Muscle of leg (tissue), 11 donors: ENCODE data around the gene KIF6. TPM values are rescaled to one million over a fixed set of nuclear protein-coding genes. Genes with fewer than 3 reads are reported as not detected.
"Not testable (repeated sequence)": the region's sequence is repeated elsewhere in the genome, so short reads cannot be mapped to it uniquely, and the experiment has no call there.

Experiments used
- DNase-seq: peaks from one replicate; pipeline ENCODE4 v3.0.0; 2013
- H3K27ac ChIP-seq: one replicate; pipeline ENCODE4 v1.5.1; 2013; ENCODE audit warnings: mild to moderate bottlenecking, low read length, control low read depth
- H3K27me3 ChIP-seq: one replicate; pipeline ENCODE4 v1.6.1; 2013; ENCODE audit warnings: low read length; ENCODE audit not compliant: control insufficient read depth, insufficient read depth
- H3K36me3 ChIP-seq: one replicate; pipeline ENCODE4 v1.6.1; 2013; ENCODE audit warnings: low read length; ENCODE audit not compliant: control insufficient read depth, insufficient read depth
- H3K4me1 ChIP-seq: one replicate; pipeline ENCODE4 v1.6.1; 2013; ENCODE audit warnings: low read length; ENCODE audit not compliant: control insufficient read depth, insufficient read depth
- H3K4me3 ChIP-seq: one replicate; pipeline ENCODE4 v1.5.1; 2013; ENCODE audit warnings: low read length, control low read depth
- H3K9me3 ChIP-seq: replicated peaks from 2 replicates; pipeline ENCODE4 v1.6.1; 2013; ENCODE audit warnings: low read depth, low read length; ENCODE audit not compliant: control insufficient read depth
- WGBS: methylation state at CpG from one replicate; pipeline ENCODE4 v1.1.5; 2013; ENCODE audit warnings: missing lambda C conversion rate; ENCODE audit not compliant: insufficient coverage; 5-methylcytosine and 5-hydroxymethylcytosine counted together
- polyA plus RNA-seq, 8 donors: library from polyadenylated mRNA; unstranded; fragments of 120-200 nt; gene quantifications; one replicate each; pipeline versions ENCODE4 v1.2.1 to v1.2.3, GENCODE V29; 2013; ENCODE audit warnings: inconsistent platforms in 1 of 8, low replicate concordance in 1 of 8; ENCODE audit not compliant: insufficient read length in 8 of 8, insufficient read depth in 1 of 8
- total RNA-seq: library from RNA; stranded (reverse); fragments of 120-200 nt; gene quantifications from one replicate; pipeline ENCODE4 v1.2.4, GENCODE V29; 2013

The KIF6 gene
- total and polyA plus RNA-seq, 9 donors = 0.61 to 1.4 (median 1.1) TPM

DNA sequence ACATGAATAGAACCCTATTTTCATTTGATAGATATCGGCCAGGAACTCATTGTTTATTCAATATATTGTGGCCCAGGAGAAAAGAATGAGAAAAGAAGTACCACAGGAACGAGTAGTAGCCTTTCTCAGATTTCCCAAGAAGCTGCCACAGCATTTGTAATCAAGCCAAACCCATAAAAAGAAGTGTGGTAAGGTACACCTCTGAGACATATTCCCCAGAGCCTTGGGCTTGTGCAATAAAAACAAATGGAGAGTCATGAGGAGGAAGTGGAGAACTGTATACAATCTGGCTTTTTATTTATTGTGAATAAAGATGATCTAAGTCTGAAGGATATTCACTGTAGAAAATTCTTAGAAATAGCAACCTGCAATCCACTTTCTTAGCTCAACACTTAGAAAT lies 36.7 kb downstream of the KIF6 start:
- DNase-seq = no peak
- Histone ChIP-seq H3K9me3 (no peaks in the 10 kb centered on the region), H3K27me3 (no peaks in the 10 kb centered on the region), H3K4me1 (no peaks in the 10 kb centered on the region), H3K36me3 (no peaks in the 10 kb centered on the region), H3K4me3 (no peak overlapping the region), H3K27ac (no peak overlapping the region)
- WGBS = no CpG with 5 or more reads among the region's 2 CpGs

DNA sequence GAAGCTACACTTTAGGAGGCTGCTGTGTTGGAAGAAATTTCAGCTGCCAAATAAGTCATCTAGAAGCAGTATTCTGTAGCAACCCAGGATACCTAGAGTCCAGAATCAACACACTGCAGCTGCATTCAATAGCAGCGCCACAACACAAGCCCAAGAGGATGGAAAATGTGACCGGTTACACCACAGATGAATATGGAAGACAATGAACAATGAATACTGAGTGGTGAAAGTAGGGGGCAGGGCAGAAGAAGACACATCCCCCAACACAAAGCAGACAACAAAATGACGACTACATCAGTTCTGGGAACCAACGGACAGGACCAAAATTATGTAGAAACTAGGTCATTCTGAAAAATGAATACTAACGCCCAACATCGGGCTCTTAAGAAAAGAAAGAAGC lies 38.2 kb downstream of the KIF6 start:
- DNase-seq = peak; percentile 56
- 92% methylated on average over 3 of the region's 6 CpGs for WGBS
- no peaks in the 10 kb centered on the region for H3K9me3 ChIP-seq

DNA sequence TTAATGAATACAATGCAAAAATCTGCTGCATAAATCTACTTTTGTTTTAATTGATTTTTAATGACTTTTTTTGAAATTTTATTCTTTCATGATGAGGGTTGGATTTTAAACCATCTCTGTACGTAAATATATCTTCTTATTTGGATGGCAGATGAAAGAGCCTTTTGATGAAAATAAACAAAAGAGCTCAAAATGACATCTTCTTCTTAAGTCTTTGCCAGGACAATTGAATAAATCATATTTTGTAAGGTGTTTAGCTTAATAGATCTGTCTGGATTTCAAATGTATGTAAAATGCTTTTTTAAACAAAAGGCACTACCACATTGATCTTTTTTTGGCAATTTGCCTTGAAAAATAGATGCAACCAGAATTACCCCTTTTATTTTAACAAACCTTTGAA lies 39.3 kb downstream of the KIF6 start:
- no peak for DNase-seq
- Histone ChIP-seq H3K27me3 (no peaks in the 10 kb centered on the region), H3K4me1 (no peaks in the 10 kb centered on the region), H3K36me3 (no peaks in the 10 kb centered on the region), H3K4me3 (no peak overlapping the region), H3K9me3 (no peaks in the 10 kb centered on the region), H3K27ac (no peak overlapping the region)
- WGBS = no CpG with 5 or more reads among the region's 1 CpG

More for the DNA sequence above, 38.2 kb downstream of the KIF6 start:
- Histone ChIP-seq H3K4me3 (no peak overlapping the region), H3K36me3 (no peaks in the 10 kb centered on the region), H3K27ac (no peak overlapping the region), H3K4me1 (no peaks in the 10 kb centered on the region), H3K27me3 (no peaks in the 10 kb centered on the region)

DNA sequence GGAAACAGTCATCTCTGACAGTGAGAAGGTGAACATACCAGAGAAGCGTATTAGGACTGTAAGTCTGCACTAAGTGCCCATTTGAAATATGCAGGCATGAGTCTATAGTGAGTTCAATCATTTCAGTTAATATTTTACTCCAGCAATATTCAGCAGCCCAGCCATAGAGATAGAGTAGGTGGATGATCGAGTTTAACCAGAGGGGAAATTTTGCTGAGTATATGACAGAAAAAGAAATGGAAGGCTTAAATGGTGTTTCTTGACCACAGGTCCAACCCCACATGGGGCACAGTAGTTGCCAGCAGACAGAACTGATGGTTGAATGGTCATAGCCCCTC lies 39.8 kb downstream of the KIF6 start:
- 100% methylated on average over 1 of the region's 2 CpGs for WGBS
- H3K27me3 ChIP-seq = no peaks in the 10 kb centered on the region

DNA sequence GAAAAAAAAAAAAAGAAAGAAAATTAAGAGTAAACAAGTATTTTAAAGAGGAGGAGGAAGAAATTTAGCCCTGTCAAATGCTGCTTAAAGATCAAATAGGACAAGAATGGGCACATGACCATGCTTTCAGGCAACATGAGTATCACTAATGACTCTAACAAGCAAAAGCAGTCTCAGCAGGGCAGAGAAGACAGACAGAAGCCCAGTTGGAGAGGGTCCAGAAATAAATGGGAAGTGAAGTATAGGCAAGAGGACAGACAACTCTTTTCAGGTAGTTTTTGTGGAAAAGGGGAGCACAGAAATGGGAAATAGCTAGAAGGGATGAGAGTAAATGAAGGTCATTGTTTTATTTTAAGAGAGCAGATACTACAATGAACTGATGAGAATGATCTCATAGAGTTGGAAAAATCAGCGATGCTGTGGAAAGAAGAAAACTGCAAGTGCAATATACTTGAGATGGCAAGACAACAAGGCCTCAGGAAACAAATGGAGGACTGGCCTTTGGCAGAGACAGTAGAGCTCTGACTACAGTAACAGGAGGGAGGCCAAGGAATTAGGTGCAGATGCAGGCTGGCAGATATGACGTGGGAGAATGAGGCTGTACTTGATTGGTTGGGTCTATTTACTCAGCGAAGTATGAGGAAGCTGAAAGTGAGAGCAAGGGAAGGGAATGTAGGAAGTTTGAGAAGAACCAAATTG lies 40.3 kb downstream of the KIF6 start:
- H3K27ac ChIP-seq = no peak overlapping the region
- DNase-seq = peak; percentile 17
- 73% methylated on average over 3 of the region's 3 CpGs for WGBS
- no peaks in the 10 kb centered on the region for H3K9me3 ChIP-seq
- no peaks in the 10 kb centered on the region for H3K27me3 ChIP-seq
- H3K4me1 ChIP-seq = no peaks in the 10 kb centered on the region
- no peak overlapping the region for H3K4me3 ChIP-seq
- H3K36me3 ChIP-seq = no peaks in the 10 kb centered on the region

More for the DNA sequence above, 39.8 kb downstream of the KIF6 start:
- H3K4me3 ChIP-seq = no peak overlapping the region
- no peak for DNase-seq
- H3K27ac ChIP-seq = no peak overlapping the region
- no peaks in the 10 kb centered on the region for H3K9me3 ChIP-seq
- H3K4me1 ChIP-seq = no peaks in the 10 kb centered on the region
- H3K36me3 ChIP-seq = no peaks in the 10 kb centered on the region

DNA sequence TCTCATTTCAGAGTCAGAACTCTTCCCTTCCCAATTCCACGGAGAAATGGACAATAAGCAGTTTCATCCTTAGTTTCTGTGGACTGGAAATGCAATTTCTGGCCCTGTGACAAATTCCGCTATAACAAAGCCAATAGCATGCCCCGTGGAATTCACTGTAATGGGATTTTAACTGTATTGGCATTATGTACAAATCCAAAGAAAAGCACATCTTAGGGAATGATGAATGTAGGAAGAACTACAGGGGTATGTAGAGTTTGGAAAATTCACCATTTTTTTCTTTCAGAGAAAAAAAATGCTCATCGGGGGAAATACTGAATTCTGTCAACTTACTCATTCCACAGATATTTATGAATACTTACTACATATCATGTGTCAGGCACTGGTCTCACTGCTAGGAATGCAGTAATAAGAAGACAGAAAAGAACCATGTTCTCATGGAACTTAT lies 43.5 kb downstream of the KIF6 start:
- Histone ChIP-seq H3K36me3 (no peaks in the 10 kb centered on the region), H3K27me3 (no peaks in the 10 kb centered on the region), H3K4me1 (no peaks in the 10 kb centered on the region), H3K27ac (no peak overlapping the region), H3K9me3 (no peaks in the 10 kb centered on the region), H3K4me3 (no peak overlapping the region)
- peak; percentile 80 for DNase-seq
- no CpG with 5 or more reads among the region's 4 CpGs for WGBS

DNA sequence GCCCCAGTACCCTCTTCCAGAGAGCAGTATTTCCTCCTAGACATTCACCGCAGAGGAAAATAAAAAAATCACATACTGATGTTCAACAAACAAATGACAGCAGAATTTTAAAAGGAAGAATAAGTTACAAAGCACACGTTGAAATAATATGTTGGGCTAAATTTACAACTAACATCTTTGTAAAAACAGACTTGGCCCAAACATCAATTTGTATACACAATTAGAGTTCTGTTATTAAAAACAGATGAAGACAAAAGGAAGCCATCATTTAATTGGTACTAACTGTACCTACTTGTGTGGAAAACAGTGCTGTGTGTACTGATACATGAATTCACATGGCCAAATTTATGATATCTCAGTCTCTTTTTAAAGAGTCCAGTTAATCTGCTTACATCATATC lies 46.3 kb downstream of the KIF6 start:
- H3K27ac ChIP-seq = no peak overlapping the region
- H3K9me3 ChIP-seq = no peaks in the 10 kb centered on the region
- WGBS = no CpG with 5 or more reads among the region's 2 CpGs
- H3K4me1 ChIP-seq = no peaks in the 10 kb centered on the region
- DNase-seq = no peak
- no peaks in the 10 kb centered on the region for H3K36me3 ChIP-seq
- H3K27me3 ChIP-seq = no peaks in the 10 kb centered on the region
- no peak overlapping the region for H3K4me3 ChIP-seq

DNA sequence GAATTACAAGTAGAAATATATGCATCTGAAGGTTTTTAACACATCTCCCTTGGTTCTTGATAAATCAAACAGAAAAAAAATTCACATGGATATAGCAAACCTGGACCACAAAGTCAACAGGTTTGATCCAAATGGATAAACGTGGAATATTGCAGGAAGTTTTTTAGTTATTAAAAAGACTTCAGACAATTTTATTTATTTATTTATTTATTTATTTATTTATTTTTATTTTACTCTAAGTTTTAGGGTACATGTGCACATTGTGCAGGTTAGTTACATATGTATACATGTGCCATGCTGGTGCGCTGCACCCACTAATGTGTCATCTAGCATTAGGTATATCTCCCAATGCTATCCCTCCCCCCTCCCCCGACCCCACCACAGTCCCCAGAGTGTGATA lies 47.9 kb downstream of the KIF6 start:
- H3K36me3 ChIP-seq, H3K4me1 ChIP-seq, H3K27me3 ChIP-seq, H3K9me3 ChIP-seq, DNase-seq, H3K27ac ChIP-seq, H3K4me3 ChIP-seq: not testable (repeated sequence)
- no CpG with 5 or more reads among the region's 3 CpGs for WGBS

DNA sequence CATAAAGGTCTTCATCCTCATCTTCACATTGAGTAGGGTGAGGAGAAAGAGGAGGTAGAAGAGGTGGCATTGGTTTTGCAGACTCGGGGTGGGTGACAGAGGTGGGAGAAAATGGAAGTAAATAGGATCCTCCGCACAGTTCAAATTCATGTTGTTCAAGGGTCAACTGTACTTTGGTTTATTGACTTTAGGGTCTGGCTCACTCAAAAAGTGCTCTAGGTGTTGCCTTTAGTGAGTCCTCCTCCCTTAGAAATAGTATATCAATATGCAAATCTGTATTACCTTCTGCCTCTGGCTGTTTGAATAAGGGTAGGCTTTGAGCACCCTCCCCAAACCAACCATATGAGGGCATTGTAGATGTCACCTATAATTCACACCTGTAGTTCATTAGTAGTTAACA lies 54.7 kb downstream of the KIF6 start:
- DNase-seq = no peak
- Histone ChIP-seq H3K27ac (no peak overlapping the region), H3K36me3 (no peaks in the 10 kb centered on the region), H3K9me3 (peaks cover 3% of the 10 kb centered on the region), H3K4me3 (no peak overlapping the region), H3K4me1 (no peaks in the 10 kb centered on the region), H3K27me3 (no peaks in the 10 kb centered on the region)
- no CpG with 5 or more reads among the region's 2 CpGs for WGBS

DNA sequence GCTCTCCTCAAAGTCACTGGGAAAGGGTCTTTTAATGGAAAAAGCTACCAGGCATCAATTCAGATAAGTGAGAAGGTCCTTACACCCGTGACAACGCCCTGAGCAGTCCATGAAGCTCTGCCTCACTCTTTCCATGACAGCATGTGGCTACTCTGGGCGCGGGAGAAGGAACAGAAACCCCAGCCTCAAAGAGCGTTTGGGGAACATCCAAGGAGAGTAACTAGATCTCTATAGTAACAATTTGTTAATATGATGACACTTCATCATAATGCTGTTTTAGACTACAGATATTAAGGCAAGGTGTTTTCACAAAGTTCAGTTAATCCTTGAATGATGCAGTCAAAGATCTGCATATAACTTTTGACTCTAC lies 55.2 kb downstream of the KIF6 start:
- Histone ChIP-seq H3K27me3 (no peaks in the 10 kb centered on the region), H3K4me3 (no peak overlapping the region), H3K4me1 (no peaks in the 10 kb centered on the region), H3K36me3 (no peaks in the 10 kb centered on the region), H3K9me3 (peaks cover 3% of the 10 kb centered on the region), H3K27ac (no peak overlapping the region)
- peak; percentile 61 for DNase-seq
- 60% methylated on average over 1 of the region's 5 CpGs for WGBS
